Measurements from ENCODE around the gene BMI1. TPM values are rescaled to one million over a fixed set of nuclear protein-coding genes. Genes with fewer than 3 reads are reported as not detected.
A peak's percentile ranks its signal among the peaks of the same experiment; 100 is the strongest.

BMI1 gene
- total and polyA plus RNA-seq, 2 of the 4 experiments (the other 2 are of a cell fraction): 19.7 to 25.8 TPM

DNA sequence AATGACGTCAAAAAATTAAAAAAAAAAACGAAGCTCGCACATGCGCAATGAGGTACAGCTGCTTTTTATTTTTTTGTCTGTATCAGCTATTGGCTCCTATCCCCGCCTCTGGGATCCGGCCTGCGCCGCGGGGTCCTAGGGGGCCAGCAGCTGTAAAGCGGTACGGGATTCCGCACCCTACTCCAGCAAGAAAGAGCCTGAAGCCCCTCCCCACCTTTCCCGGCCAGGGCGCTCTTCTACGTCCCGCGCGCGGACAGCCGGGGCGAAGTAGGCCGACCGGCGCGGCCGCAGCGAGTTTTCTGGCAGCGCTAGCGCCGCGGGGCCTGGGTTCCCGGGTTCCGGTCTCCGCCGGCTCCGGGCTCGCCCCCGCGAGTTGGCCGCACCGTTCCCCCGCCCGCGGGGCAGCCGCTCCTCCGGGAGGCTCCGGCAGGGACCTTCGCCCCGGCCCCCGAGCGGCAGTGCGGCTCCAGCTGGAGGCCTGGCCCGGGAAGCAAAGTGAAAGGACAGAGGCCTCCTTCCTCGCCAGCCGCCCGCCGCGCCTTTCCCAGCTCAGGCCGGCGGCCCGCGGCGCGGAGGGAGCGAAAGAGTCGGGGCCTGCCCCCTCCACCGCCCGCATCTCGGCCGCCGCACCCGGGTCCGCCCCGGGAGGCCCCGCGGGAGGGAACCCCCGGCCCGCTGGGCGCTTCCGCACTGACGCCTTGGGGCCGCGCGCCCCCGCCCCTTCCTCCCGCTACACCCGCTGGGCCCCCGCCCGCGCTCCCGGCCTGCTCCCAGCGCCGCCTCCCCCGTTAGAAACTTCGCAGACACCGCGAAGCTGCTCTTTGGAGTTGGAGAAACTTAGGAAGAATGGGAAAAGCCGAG, 19.7 kb downstream of the BMI1 start:
- CTCF ChIA-PET: interaction anchor here (0.6 to 0.7 kb wide), 2 partner anchors 383 to 459 kb away, joined by 3 read pairs; no protein-coding TSS in a partner anchor
- Histone ChIP-seq H2BK5ac (ENCODE audit: low read depth, low read length, poor library complexity, severe bottlenecking) (peak overlapping the region; percentile 62), H3K4me2 (ENCODE audit: low read depth, low read length) (peak overlapping the region; percentile 94), H2BK20ac (ENCODE audit: low read depth, low read length) (no peak overlapping the region), H3K4me1 (ENCODE audit: control insufficient read depth, insufficient read depth, low read length) (no peaks in the 10 kb centered on the region), H4K8ac (ENCODE audit: low read depth in 2 of 2, low read length in 2 of 2) (peak overlapping the region; percentile 21 to 72; a peak in 2 of 4 replicates), H2AK5ac (ENCODE audit: low read depth, low read length) (no peak overlapping the region), H3K9ac (ENCODE audit: low read depth, low read length) (peak overlapping the region; percentile 85), H2BK120ac (ENCODE audit: low read depth, low read length) (no peak overlapping the region), H3K27me3 (ENCODE audit: control insufficient read depth, insufficient read depth, low read length) (peaks cover 67% of the 10 kb centered on the region), H3K9me1 (ENCODE audit: insufficient read depth, low read length) (no peaks in the 10 kb centered on the region), H4K91ac (ENCODE audit: insufficient read depth, low read depth, low read length) (no peak overlapping the region; the same call in 1 of the 2 replicates), H3K36me3 (ENCODE audit: control insufficient read depth, insufficient read depth, low read length) (no peaks in the 10 kb centered on the region), H4K20me1 (ENCODE audit: insufficient read depth, low read length) (no peaks in the 10 kb centered on the region), H3K79me1 (ENCODE audit: low read depth in 1 of 2, low read length in 2 of 2) (no peaks in the 10 kb centered on the region), H3K9me3 (ENCODE audit: control insufficient read depth, insufficient read depth, low read length) (peaks cover 16% of the 10 kb centered on the region), H3K27ac (ENCODE audit: insufficient read depth, low read length) (peak overlapping the region; percentile 89), H4K5ac (ENCODE audit: low read depth, low read length) (peak overlapping the region; percentile 77), H3K14ac (replicated peaks; ENCODE audit: low read depth, low read length) (peak overlapping the region; percentile 53; the same call in 1 of the 2 replicates), H2AK9ac (replicated peaks; ENCODE audit: low read depth, low read length, poor library complexity) (peak overlapping the region; percentile 57), H3K18ac (ENCODE audit: low read depth, low read length) (peak overlapping the region; percentile 8; the same call in 1 of the 2 replicates), H3K56ac (ENCODE audit: extremely low read depth, insufficient read depth, low read length) (no peak overlapping the region), H3K4me3 (ENCODE audit: insufficient read depth, low read depth, low read length) (peak overlapping the region; percentile 74), H2AFZ (replicated peaks; ENCODE audit: low read length, poor library complexity) (peak overlapping the region; percentile 93), H3K23ac (ENCODE audit: low read depth, low read length) (peak overlapping the region; percentile 46; the same call in 1 of the 2 replicates), H2BK15ac (ENCODE audit: low read depth, low read length) (no peak overlapping the region), H3K4ac (ENCODE audit: low read depth, low read length) (peak overlapping the region; percentile 37)
- peak; percentile 81 for ATAC-seq (ENCODE audit: low read depth)
- peak; percentile 82 for DNase-seq
- intact Hi-C loops (cut with micrococcal nuclease): loop anchor here (2.0 to 5.0 kb wide), 3 partner anchors 96 to 647 kb away; partner anchors contain the start of gene PIP4K2A
- POLR2A ChIA-PET (ENCODE audit: unreplicated experiment): interaction anchor here (0.6 to 0.8 kb wide), 2 partner anchors 10 to 35 kb away, joined by 3 to 5 read pairs; no protein-coding TSS in a partner anchor
- in situ Hi-C loops (cut with MboI; ENCODE audit: low sequenced_read_pairs): no loop called here
- no TSS peak for BruUV-seq (replicated peaks)
- dilution Hi-C loops (cut with HindIII; ENCODE audit: low sequenced_read_pairs, unreplicated experiment): no loop called here
- TF ChIP-seq MAFK (IDR thresholded peaks at IDR 0.05; ENCODE audit: low read depth, low read length) (no peak), FOS (IDR thresholded peaks at IDR 0.05; ENCODE audit: low read depth, low read length) (no peak), RFX5 (IDR thresholded peaks at IDR 0.05; ENCODE audit: low read depth, low read length) (no peak), POLR2A (IDR thresholded peaks at IDR 0.05; ENCODE audit: low read depth, low read length) (peak; percentile 50), MAZ (IDR thresholded peaks at IDR 0.05; ENCODE audit: borderline replicate concordance, low read depth, low read length) (peak; percentile 65), MXI1 (IDR thresholded peaks at IDR 0.05; ENCODE audit: borderline replicate concordance, low read depth, low read length) (peak; percentile 9; the same call in 1 of the 2 replicates), CHD1 (IDR thresholded peaks at IDR 0.05; ENCODE audit: low read depth, low read length) (no peak)
- TF ChIP-seq, protein P1, sequence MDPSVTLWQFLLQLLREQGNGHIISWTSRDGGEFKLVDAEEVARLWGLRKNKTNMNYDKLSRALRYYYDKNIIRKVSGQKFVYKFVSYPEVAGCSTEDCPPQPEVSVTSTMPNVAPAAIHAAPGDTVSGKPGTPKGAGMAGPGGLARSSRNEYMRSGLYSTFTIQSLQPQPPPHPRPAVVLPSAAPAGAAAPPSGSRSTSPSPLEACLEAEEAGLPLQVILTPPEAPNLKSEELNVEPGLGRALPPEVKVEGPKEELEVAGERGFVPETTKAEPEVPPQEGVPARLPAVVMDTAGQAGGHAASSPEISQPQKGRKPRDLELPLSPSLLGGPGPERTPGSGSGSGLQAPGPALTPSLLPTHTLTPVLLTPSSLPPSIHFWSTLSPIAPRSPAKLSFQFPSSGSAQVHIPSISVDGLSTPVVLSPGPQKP (IDR thresholded peaks at IDR 0.05; ENCODE audit: borderline replicate concordance, low read depth, low read length): no peak
- 0% methylated on average over 34 of the region's 98 CpGs; no CpG with 5 or more reads in 1 of the 2 experiments for WGBS, 2 experiments (ENCODE audit: extremely low coverage in 2 of 2, insufficient read length in 1 of 2)
